H54 (cell line): Measurements from ENCODE around the gene GALNT8.
"Not testable (repeated sequence)": the region's sequence is repeated elsewhere in the genome, so short reads cannot be mapped to it uniquely, and the experiment has no call there.

ENCODE experiments used
- DNase-seq: peaks from one replicate; pipeline ENCODE4 v3.0.0; 2011; ENCODE audit warnings: low spot score, mixed read lengths; ENCODE audit not compliant: insufficient read length
- FAIRE-seq: peaks from 3 replicates; lab custom pipeline; 2011; peaks lifted over from hg19 to GRCh38; lab: Jason Lieb, UNC
- POLR2A ChIP-seq: IDR thresholded peaks from 2 replicates; pipeline ENCODE4 v1.6.1; 2011; ENCODE audit warnings: low read depth, mild to moderate bottlenecking, low read length

The GALNT8 gene

GRCh38 chr12:4723226-4723625 lies 3.0 kb downstream of the GALNT8 start:
- no peak for TF ChIP-seq POLR2A
- FAIRE-seq = no peak
- DNase-seq = no peak

- DNase-seq = no peak
- TF ChIP-seq POLR2A = no peak
- no peak for FAIRE-seq
These were observed 4.9 kb downstream of the GALNT8 start for GRCh38 chr12:4725057-4725456.

- TF ChIP-seq POLR2A = no peak
- DNase-seq (no peak), FAIRE-seq (no peak)
These were observed 14.6 kb downstream of the GALNT8 start for GRCh38 chr12:4734625-4735340.

GRCh38 chr12:4736091-4736490 lies 15.9 kb downstream of the GALNT8 start:
- FAIRE-seq = no peak
- DNase-seq = no peak
- no peak for TF ChIP-seq POLR2A

GRCh38 chr12:4738541-4738940 lies 18.3 kb downstream of the GALNT8 start:
- no peak for TF ChIP-seq POLR2A
- FAIRE-seq (no peak), DNase-seq (no peak)

- DNase-seq (no peak), FAIRE-seq (no peak)
- no peak for TF ChIP-seq POLR2A
These were observed 22.3 kb downstream of the GALNT8 start for GRCh38 chr12:4742416-4742970.

- no peak for TF ChIP-seq POLR2A
- DNase-seq = no peak
- no peak for FAIRE-seq
These were observed 22.8 kb downstream of the GALNT8 start for GRCh38 chr12:4743046-4743445.

GRCh38 chr12:4744709-4745108 lies 24.5 kb downstream of the GALNT8 start:
- TF ChIP-seq POLR2A = no peak
- DNase-seq (no peak), FAIRE-seq (no peak)

- FAIRE-seq (no peak), DNase-seq (no peak)
- TF ChIP-seq POLR2A = no peak
These were observed 25.0 kb downstream of the GALNT8 start for GRCh38 chr12:4745249-4745648.

GRCh38 chr12:4751654-4752053 lies 31.5 kb downstream of the GALNT8 start:
- not testable (repeated sequence) for DNase-seq, FAIRE-seq

GRCh38 chr12:4762773-4763172 lies 42.6 kb downstream of the GALNT8 start:
- no peak for TF ChIP-seq POLR2A
- DNase-seq (no peak), FAIRE-seq (no peak)

GRCh38 chr12:4763549-4763948 lies 43.3 kb downstream of the GALNT8 start:
- TF ChIP-seq POLR2A = no peak
- FAIRE-seq (no peak), DNase-seq (no peak)

- no peak for TF ChIP-seq POLR2A
- FAIRE-seq (no peak), DNase-seq (no peak)
These were observed 46.2 kb downstream of the GALNT8 start for GRCh38 chr12:4766445-4766844.

- no peak for TF ChIP-seq POLR2A
- DNase-seq (no peak), FAIRE-seq (no peak)
These were observed 47.0 kb downstream of the GALNT8 start for GRCh38 chr12:4767186-4767585.

- no peak for TF ChIP-seq POLR2A
- DNase-seq = no peak
- FAIRE-seq = no peak
These were observed 48.1 kb downstream of the GALNT8 start for GRCh38 chr12:4768341-4768740.
